ENCODE data around the gene HIVEP3.

GRCh38 chr1:41955461-41956159 is 36.9 kb upstream of the HIVEP3 start:
- no peak for TF ChIP-seq CTCF (IDR thresholded peaks at IDR 0.05)
- no peak for TF ChIP-seq POLR2A (IDR thresholded peaks at IDR 0.05)
